ENCODE data around the gene ZXDC.

ZXDC gene

DNA sequence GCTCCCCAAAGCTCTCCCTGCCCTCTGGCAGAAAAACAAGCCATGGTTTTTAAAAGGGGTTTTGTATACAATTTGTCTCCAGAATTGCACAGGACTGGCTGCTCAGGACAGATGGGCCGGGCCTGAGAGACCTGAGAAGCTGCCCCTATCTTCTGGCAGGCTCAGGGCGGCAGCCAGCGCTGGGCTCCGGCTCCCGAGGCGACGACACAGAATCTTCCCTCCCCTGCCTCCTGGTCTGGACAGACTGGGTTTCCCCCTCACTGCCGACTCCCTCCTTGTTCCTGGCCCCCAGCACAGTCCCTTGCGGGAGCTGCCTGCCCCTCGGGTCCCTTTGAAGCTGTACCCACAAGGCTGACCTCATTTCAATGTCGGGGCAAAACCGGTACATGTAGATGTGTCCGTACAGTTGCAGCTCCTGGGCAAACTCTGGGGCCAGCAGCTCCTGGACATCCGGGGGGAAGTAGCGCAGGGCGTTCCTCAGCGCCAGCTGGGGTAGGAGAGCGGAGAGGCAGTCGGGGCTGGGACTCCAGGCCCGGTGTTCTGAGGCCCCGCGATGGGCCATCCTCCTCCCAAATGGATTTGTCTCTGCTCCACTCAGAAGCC is 34.7 kb upstream of the ZXDC start:
- DNase-seq = no peak

DNA sequence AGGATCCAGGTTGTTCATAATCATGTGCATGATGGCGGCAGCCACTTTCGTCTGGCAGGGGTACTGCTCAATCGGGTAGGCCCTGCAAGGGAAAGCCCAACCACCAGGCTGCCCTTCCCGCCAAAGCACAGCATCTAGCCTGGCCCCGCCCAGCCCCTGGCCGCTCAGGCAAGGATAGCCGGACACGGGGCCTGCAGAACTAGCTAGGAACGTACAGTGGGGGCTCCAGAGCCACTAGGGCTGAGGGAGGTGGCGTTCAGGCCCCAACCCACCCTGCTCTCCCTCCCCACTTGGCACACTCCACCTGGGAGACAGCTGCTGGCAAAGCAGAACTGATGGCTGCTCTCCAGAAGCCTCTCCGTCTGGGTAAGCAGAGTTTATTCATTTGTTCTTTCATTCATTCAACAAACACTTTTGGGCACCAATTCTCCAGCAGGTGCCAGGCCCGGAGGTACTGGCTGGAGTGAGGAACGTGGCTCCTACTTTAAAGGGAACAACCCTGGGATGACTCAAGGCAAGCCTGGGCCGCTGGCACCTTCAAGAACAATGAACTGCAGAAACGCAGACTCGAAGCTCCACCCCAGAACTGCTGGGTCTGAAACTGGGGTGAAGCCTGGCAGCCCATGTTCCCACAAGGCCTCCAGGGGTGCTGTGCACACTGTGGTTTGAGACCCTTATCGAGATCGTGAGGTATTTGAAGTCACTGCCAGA is 34.1 kb upstream of the ZXDC start:
- no peak for DNase-seq

DNA sequence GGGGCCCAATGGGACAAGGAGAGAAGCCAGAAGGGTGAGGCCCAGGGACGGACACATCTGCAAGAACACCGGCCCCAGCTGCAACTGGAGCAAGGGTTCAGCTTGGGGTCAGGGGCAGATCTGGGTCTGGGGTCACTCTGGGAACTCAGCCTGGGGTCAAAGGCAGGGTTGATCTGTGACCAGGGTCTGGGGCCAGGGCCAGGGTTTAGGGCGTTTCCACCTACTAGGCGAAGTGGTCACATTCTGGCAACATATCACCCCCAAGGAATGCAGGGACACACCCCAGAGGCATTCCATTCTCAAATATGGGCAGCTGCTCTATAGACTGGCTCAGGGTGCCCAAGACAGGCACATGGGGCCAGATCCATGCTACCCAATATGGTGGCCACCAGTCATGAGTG is 32.9 kb upstream of the ZXDC start:
- no peak for DNase-seq

GRCh38 chr3:126507886-126508285 is 32.2 kb upstream of the ZXDC start:
- DNase-seq = no peak

DNA sequence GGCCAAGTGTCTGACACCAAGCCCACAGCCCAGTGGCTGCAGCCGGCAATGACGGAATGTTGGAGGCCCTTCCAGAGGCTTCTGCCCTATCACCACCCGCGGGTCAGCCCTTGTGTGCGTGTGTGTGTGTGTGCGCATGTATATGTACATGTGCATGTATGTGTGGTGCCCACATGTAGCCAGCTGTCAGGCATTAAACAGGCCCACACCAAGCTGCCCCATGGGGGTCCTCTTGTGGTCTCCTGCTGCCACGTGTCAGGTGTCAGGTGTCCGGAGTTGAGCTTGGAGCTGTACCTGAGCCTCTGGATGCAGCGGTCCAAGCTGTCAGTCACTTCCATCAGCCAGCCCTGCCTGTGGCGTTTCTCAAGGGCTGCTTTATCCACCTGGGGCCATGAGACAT is 28.0 kb upstream of the ZXDC start:
- no peak for DNase-seq

DNA sequence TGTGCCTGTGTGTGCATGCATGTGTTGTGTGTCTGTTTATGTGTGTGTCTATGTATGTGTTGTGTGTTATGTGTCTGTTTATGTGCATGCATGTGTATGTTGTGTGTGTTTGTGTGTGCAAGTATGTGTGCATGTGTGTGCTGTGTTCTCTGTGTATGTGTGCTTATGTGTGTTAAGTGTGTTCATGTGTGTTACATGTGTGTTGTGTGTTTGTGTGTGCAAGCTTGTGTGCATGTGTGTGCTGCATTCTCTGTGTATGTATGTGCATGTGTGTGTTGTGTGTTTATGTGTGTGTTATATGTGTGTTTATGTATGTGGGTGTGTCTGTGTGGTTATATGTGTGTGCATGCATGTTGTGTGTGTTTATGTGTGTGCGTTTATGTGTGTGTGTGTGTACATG is 27.0 kb upstream of the ZXDC start:
- DNase-seq = no peak

DNA sequence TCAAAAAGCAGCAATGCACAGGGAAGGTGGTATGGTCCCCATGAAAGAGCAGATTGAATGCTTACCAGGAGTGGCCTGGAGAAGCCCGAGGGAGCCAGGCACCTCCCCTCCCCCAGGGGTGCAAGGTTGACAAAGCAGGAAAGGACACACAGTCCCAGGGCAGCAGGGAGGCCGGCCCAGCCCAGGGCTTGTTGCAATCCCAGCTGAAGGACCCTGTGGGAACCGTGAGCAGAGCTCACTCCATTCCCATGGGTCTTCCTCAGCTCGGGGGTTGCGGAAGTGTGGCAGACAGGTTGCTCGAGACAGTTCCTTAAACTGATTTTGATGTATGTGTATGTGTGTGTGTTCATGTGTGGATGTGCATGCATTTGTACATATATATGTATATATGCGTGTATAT is 26.0 kb upstream of the ZXDC start:
- DNase-seq = no peak

GRCh38 chr3:126501054-126501453 is 25.4 kb upstream of the ZXDC start:
- no peak for DNase-seq

DNA sequence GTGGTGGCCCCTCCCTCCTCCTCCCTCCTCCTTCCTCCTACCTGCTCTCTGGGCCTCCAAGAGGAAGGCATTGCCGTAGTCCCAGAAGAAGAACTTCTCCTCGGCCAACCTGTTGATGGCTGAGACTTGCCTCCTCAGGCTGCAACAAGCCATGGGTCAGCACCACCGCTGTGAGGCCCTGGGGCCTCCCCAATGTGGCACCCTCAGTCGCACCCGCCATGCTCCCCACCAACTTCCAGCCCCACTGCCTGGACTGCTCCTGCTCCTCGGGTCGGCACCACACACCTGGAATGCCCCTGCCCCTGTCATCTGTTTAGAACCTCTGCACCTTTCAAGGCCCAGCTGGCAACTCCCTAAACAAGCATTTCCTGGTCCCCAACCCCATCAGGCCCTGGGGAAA is 24.3 kb upstream of the ZXDC start:
- DNase-seq = no peak

DNA sequence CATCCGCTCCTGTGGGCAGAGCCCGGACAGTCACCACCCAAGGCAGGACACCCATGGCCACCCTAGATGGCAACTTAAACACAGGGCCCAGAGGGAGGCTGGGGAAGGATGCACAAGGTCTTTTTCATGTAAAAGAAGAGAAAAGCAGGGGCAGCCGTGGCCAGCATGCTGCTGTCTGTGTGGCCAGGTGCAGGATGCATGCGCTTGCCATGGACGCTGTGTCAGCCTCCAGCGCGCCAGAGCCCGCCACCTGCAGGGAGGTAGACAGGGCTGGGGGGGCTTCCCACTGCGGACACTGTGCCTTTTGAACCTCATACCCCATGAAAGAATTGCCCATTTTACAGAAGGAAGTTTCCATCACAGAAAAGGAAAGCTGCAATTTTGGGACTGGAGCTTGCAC is 23.7 kb upstream of the ZXDC start:
- no peak for DNase-seq

GRCh38 chr3:126498929-126499328 is 23.2 kb upstream of the ZXDC start:
- DNase-seq = no peak

DNA sequence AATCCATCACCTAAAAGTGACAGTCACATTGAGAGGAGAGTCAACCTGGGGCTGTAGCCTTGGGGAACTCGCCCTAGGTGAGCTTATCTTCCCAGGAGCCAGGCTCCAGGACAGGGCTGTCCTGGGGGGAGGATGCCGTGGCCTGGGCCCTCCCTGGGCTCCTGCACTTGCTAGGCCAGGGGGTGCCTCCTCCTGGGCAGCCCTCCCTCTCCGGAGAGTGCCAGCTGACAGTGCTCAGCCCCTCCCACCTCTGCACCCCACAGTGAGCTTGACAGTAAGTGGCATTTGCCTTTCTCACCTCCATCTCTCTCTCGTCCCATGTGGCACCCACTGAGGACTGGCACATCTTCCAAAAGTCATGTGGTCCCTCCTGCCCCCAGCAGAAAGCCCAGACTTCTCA is 22.8 kb upstream of the ZXDC start:
- DNase-seq = no peak

- no peak for DNase-seq
Observed at GRCh38 chr3:126497956-126498355, 22.3 kb upstream of the ZXDC start.

- no peak for DNase-seq
Observed at GRCh38 chr3:126496894-126497850, 21.5 kb upstream of the ZXDC start.

GRCh38 chr3:126495786-126496185 is 20.1 kb upstream of the ZXDC start:
- DNase-seq = no peak

DNA sequence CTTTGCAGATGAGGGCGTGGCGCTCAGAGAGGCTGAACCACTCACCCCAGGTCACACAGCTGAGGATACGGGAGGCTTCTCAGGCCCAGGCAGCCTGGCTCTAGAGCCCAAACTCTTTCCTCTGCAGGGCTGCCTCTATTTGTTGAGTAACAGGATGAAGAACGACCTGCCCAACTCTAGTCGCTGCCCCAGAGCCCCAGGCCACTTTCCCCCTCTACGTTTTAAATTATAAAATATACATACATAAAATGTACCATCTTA is 19.2 kb upstream of the ZXDC start:
- no peak for DNase-seq

- no peak for DNase-seq
Observed at GRCh38 chr3:126494204-126494969, 18.7 kb upstream of the ZXDC start.

DNA sequence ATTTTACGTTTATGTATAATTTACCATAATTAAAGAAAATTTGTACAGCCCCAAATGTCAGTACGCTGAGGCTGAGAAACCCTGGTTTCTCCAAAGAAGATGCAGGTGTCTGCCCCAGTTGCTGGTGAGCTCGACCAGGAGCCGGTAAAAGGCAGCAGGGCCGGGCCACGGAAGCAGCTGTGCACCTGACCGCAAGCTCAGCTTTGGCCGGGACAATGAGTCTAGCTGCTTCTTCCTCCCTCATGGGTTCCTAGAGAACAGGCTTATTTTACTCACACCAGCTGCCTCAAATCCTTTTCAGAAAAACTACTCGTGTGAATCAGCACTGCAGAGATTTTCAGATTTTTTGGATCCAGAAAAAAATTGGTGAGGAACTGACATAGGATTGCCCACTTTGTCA is 18.0 kb upstream of the ZXDC start:
- no peak for DNase-seq

DNA sequence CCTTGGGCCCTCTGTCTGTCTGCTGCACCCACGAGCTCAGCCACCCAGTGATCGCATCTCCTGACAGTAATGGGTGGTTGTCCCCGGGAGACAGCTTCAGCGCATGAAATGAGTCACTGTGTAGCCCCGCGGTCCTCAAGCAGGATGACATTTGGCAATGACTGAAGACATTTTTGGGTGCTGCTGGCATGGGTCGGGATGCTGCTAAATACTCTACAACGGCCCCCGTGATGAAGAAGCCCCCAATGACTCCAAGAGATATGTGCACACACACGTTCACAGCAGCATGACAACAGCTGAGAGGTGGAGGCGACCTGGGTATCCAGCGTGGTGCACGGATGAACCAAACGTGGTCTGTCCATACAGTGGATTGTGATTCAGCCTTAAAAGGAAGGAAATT is 17.4 kb upstream of the ZXDC start:
- DNase-seq = no peak

DNA sequence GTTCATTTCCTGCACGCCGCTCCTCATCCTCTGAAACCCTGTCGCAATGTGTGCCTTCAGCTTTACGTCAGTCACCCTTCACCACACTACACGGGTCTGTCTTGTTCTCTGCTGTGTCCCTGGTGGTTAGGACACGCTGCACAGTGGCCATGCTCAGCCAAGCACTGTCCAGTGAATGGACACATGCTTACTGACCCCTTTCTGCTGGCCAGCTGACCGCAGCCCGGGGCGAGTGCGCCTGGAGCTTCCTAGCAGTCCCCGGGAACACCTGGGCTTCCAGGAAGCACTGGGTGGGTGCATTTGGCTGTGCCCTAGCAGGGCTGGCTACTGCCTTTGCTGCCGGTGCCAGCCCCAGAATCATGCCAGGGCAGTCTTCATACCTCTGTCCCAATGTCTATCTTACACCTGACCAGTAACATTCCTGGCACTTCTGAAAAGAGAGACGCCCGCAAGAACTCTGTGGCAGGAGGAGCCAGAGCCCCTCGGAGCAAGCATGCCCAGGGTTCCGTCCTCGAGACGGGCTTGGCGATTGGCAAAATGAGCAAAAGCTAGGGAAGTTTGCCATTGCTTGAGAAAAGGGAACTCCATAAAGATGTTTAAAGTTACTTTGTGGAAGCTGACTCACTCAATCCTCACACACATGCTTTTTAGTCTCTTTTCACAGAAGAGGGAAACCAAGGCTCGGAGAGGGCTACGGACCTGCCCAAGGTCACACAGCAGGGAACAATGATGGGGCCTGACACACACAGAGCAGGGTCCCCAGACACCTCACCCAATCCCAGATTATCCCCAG is 15.7 kb upstream of the ZXDC start:
- DNase-seq = no peak

DNA sequence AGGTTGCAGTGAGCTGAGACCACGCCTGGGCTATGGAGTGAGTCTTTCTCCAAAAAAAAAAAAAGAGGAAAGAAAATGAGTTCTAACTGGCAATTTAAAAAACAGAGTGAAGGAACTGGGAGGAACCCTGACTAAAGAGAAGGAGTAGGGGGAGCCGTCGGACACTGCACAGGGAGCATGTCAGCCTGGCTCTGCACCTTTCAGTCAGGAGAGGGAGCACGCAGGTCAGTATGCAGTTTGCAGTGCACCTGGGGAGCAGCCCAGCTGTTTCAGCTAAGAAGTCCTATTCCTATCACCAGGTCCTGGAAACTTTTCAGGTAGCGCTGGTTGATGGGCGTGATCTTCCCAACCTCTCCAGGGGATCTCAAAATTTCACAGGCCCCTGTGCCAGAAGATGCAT is 14.9 kb upstream of the ZXDC start:
- no peak for DNase-seq

- DNase-seq = no peak
Observed at GRCh38 chr3:126488886-126489569, 13.3 kb upstream of the ZXDC start.
